Stimulated activated CD8-positive, alpha-beta memory T cell treated with anti-CD3 and anti-CD28 coated beads, Interleukin-7, amount 100 ng/mL, for 1 hour (primary cell): ENCODE results near the gene TMEM135.
"Not testable (repeated sequence)": the region's sequence is repeated elsewhere in the genome, so short reads cannot be mapped to it uniquely, and the experiment has no call there.

Source experiments
- DNase-seq, 2 donors: peaks; one replicate each; pipeline ENCODE4 v3.0.0-alpha.2; 2020; ENCODE audit warnings: low read depth in 2 of 2

Gene TMEM135

DNA sequence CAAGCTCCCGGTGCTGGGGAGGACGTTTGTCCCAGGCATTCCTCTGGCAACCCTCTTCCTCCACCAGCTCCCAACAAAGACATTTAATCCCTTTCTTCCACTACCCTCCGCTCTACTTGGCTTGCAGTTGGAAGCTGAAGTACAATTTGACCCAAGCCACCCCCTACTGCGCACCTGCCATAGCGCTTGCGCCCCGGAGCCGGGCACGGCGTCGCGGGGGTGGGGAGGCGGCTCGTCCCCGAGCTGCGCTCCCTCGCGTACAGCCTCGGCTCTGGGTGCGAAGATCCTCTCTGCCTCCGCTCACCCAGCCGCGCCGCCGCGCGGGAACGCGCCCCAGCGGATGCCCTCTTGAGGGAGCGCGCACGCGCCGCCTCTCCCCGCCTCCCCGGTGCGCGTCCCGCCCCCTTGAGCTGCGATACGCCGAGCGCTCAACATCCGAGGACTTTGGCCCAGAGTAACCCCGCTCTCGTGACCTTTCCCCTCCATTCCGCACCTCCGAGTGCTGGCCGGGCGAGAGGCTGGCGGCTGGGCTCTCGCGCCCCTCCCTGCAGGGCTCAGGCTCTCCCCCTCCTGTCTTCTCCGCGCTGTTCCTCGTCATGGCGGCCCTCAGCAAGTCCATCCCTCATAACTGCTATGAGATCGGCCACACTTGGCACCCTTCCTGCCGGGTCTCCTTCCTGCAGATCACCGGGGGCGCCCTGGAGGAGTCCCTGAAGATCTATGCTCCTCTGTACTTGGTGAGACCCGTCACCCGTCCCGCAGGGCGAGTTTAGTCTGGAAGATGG lies at the start of gene TMEM135:
TMEM135 (plus strand) TSS at position 485 of the 785 bp plus-strand sequence; CDS start at position 597, 112 bp downstream.
- DNase-seq = peak; percentile 83 to 84

DNA sequence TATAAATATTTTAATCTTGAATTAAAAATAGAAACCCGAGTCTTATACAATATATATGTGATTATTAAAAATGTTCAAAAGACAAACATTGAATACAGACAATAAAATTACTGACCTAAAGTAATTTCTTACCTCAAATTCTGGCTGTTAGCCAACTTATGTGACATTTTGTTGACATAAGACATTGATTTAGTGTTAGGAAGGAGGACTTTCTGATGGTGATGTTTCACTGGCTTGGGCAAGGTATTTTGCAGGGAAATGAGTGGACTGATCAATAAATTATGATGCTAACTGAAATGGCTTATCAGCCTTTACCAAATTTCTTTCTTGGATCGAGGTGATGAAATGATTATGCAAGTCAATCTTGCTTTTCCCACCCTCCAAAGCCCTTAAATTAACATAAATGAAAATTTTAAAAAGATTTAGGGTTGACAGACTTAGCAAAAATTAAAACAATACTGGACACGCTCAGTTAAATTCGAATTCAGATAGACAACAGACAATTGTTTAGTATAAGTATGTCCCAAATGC lies 49.3 kb upstream of the TMEM135 start:
- DNase-seq = no peak

DNA sequence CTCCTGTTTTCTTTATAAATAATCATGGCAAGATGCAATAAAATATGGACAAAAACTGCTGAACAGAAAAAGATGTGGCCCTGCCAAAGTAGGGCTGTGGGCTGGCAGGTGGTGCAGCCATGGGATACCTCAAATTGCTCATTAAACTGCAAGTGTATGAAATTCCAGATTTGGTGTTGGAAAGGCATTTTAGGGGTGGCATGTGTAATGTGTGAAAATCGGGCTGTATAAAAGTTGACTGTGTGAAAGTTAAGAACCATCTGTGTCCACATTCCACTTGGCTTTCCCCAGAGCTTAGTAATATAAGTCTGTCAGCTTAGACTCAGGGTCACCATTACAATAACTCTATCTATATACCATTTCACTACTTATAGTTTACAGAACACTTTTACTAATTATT lies 47.7 kb upstream of the TMEM135 start:
- no peak for DNase-seq

DNA sequence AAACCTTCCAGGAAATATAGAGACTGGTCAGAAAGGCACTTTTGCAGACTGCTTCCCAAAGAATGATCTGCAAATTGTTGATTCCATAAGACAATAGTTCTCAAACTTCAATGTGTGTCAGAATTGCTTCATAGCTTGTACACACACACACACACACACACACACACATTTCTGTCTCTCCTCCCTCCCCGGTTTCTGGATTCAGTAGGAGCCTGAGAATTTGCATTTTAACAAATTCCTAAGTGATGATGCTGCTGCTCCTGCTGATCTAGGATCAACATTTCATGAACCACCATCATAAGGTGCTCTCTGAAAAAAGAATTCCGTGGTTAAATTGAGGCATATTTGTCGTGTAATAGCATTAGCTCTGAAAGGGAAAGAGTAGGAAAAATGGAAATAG lies 47.2 kb upstream of the TMEM135 start:
- no peak for DNase-seq

DNA sequence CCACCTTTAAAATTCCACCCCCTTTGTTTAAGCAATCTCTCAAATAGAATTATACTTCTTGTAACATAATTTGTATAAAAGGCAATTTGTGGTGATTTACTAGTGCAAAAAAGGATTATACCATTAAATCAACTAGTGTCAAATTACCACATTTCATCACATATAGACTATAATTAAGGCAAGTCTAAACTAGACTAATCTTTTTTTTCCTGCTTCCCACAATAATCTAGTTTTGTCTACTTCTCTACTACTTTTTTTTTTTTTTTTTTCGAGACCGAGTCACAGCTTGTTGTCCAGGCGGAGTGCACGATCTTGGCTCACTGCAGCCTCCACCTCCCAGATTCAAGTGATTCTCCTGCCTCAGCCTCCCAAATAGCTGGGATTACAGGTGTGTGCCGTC lies 46.4 kb upstream of the TMEM135 start:
- DNase-seq = no peak

DNA sequence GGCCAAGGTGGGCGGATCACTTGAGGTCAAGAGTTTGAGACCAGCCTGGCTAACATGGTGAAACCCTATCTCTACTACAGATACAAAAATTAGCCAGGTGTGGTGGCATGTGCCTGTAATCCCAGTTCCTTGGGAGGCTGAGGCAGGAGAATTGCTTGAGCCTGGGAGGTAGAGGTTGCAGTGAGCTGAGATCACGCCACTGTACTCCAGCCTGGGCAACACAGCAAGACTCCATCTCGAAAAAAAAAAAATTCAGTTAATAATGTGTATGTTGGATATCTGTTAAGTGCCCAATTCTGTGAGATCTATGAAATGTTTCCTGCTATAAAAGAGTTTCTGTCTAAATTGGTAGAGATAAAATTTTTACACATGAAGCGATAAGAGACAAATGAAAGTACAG lies 45.4 kb upstream of the TMEM135 start:
- DNase-seq = not testable (repeated sequence)

DNA sequence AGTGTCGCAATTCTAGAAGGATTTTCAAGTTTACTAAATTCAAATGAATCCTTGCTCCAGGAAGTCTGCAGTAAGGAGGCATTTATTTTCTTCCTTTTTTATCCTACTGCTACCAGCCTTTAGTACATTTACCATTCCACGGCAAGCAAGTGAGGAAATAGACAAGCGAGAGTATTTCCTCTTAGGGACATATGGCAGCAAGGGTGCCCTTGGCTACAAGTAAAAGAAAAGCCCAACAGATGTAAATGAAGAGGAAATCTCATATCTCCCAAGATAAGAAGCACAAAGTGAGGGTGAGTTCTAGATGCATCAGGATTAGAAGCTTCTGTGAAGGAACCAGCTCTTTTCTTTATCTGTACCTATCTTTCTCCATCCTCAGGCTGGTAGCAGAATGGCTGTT lies 44.7 kb upstream of the TMEM135 start:
- DNase-seq = no peak

DNA sequence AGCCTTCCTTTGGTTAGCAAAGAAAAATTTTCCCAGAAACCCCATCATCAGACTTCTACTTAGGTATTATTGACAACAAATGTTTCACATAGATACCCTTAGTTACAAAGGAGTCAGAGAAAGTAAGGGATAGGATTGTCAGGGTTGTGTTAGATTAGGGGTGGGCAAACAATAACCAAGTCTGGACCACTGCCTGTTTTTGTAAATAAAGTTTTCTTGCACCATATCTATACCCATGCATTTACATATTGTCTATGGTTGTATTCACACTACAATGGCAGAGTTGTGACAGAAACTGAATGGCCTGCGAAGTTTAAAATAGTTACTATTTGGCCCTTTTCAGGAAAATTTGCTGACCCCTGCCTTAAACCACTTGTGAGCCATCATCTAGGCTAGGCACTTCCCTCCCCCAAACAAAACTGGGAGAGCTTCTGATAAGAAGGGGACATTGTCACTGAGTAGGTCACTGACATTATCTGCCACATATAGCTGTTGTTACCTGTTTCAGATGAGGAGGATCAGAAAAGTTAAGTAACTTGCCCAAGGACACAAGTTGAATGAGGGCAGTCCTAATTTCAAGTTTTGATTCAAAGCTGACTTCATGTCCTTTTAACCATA lies 40.7 kb upstream of the TMEM135 start:
- no peak for DNase-seq

DNA sequence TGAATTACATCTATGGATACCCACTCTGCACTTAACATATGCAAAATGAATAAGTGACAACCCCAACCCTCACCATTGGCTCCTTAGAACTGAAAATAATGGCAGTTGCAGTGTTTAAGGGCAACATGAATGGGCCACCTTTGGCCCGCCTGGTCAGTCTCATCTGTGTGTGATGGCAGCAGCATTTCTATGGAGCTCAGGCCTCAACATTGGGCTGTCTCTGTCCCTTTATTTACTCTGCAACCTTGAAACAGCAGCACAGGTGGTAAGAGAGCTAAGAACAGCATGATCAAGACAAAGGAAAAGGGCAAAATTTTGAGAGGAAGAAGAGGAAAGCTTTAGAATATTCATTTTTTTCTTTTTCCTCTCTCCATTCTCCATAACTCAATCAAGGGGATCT lies 38.3 kb upstream of the TMEM135 start:
- DNase-seq = no peak

DNA sequence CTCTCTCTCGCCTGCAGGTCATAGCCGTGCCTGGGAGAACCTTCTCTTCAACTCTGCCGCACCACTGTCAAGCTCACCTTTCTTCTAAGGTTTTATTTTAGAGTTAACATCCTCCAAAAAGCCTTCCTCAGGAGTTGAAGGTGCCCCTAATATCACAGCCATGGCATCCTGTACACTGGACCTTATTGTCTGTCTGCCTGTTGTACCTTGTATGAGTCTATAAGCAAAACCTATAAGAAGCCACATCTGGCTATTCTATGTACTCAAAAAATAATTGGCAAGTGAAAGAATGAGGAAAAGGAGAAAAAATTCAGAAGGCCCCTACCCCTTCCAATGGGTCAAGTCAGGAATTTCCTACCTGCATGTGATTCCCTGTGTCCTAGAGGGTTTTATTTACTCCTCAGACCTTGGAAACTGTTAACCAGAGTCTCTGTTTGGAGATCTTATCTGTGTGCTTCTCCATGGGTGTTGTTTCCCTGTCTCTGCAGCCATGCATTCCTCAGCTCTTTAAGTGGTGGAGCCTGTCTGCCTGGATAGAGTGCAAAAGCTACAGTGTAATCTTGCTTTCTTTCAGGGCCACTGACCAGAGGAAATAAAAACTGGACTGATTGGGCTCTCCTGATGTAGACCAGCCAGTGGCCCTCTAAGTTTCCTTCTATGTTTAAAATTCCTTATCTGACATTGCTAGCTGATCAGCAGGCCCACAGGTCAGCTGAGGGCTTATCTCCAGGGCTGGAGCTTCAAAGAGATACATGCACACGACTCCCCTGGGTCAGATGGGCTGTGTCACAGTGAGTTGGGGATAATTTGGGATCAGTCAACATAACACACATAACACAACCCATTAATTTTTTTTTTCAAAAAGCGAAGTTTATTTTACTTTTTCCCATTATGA lies 37.6 kb upstream of the TMEM135 start:
- DNase-seq = no peak

DNA sequence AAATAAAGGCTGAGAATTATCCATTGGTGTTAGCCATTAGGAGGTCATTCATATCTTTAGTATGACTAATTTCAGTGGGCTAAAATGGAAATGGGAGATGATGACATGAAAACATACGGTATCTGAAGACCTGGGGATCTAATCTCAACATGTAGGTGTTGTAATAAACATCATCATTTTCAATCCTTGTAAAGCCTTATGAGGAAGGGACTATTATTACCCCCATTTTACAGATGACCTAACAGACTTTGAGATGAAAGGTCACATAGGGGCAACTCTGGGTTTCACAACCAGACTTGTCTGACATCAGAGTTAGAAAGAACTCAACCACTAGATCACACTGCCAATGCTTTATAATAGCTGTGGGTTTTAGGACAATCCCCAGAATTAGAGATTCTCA lies 34.8 kb upstream of the TMEM135 start:
- DNase-seq = no peak

DNA sequence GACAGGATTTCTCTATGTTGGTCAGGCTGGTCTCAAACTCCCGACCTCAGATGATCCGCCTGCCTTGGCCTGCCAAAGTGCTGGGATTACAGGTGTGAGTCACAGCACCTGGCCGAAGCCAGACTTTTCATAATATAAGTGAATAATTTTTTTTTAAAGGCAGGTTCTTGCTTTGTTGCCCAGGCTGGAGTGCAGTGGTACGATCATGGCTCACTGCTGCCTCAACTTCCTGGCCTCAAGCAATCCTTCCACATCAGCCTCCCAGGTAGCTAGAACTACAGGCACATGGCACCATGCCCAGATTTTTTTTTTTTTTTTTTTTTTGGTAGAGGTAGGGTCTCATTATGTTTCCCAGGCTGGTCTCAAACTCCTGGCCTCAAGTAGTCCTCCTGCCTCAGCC lies 33.5 kb upstream of the TMEM135 start:
- not testable (repeated sequence) for DNase-seq

DNA sequence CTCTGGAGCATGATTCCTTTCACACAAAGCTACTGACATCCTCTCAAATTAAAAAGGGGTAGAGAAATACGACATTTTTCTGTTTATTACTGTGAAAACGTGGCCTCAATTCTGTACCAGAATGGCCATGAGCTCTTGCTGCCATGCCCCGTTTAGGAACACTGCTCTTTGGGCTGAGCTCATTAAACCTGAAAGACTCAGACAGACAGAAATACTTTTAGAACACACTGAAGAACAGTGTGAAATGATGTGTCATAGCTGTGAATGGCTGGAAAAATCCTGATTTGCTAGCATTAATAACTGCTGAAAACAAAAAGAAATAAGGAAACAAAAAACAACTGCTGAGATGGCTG lies 32.2 kb upstream of the TMEM135 start:
- DNase-seq = no peak

DNA sequence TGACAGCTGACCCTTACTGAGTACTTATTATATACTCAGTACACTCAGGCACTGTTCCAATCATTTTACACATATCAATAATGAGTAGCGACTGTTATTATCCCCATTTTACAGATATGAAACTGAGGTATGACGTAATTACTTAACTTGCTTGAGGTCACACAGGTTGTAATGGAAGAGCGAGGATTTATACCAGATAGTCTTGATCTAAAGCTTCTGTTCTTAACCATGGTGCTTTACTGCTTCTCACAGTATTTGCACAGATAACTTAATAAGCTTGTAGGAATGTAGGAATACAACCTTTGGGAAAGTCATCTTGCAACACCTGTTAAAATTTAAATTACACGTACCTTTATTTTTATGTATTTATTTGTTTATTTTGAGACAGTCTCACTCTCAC lies 31.7 kb upstream of the TMEM135 start:
- no peak for DNase-seq

DNA sequence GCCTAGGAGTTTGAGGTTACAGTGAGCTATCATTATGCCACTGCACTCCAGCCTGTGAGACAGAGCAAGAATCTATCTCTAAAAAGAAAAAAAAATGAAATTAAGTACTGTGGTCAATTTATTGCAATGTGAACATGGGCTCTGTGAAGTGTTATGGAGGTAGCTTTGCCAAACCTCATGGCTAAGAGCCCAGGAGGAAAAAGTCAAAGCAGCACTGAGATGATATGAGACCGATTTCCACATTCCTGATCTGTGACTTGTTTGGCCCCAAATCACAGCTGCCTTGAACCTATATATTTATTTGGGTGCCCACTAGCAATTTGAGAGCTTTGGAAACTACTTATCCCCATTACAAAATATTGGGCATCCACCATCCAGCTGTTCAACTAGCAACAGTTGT lies 29.8 kb upstream of the TMEM135 start:
- no peak for DNase-seq

DNA sequence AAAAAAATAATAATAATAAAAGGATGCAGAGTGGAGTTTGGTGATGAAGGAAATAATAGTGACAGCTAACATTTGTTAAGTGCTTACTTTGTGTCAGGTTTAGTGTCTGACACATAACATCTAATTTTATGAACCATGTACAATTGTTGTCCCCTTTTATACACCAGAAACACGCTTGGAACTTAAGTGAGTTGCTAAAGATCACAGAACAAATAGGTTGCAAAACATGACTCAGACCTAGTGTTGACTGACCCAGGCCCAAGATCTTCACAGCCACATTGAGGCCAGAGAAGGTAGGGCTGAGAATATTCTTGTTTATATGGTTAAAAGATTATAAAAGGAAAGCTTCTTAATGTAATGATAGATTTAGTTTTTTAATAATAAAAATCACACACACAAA lies 25.6 kb upstream of the TMEM135 start:
- DNase-seq = no peak

DNA sequence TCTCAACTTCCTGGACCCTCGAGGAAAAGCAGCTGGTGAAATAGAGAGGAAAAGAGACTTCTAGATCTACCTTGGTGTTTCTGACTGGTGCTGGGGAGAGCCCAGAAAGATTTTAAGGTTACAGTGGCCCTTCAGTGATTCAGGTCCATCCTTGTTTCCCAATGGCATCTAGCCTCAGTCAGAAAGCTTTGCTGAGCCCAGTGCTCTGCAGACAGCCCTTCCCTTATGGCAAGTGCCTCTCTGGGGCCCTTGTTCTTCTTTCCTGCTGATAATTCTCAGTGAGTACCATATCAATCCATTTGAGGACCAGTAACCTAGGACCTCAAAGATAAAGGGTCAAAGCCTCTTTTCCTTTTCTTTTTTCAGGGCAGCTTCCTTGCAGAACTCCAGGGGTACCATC lies 25.1 kb upstream of the TMEM135 start:
- no peak for DNase-seq

DNA sequence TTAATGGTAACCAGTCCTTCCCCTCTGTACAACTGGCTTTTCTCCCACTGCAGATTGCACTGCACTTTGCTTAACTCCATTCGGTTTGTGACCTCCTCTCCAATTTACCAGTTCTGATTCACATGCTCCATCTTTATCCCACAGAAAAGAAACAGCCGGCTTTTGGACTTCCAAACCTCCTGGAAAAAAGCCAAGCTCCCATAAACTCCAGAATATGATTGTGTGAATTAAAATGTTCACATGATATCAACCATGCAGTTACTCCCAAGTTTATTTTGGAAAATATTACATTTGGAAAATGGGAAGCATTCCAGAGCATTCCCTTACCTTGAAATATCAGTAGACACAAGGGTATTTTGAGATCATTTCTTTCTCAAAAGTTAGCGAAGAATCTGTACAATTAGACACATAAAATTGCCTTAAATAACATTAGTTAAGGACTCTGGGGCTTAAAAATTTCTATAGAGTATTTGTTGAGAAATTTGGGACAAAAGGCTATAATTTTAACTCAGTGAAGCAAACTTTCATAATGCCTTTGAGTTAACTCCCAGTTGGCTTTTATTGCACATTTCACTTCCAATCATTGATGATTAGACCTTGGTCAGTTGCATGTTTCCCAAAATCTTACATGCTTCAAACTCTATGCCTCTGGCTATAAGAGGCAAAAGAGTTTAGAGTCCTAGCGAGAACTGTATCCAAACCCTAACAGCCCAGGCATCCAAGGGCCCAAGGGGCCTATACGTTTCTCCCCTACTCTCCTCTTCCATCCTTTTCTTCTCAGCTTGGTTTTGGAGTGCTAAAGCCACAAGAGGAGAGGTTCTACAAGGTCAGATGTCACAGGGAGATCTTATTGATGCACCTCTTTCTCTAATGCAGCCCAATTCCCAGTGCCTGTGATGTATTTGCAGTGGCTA lies 23.6 kb upstream of the TMEM135 start:
- no peak for DNase-seq

DNA sequence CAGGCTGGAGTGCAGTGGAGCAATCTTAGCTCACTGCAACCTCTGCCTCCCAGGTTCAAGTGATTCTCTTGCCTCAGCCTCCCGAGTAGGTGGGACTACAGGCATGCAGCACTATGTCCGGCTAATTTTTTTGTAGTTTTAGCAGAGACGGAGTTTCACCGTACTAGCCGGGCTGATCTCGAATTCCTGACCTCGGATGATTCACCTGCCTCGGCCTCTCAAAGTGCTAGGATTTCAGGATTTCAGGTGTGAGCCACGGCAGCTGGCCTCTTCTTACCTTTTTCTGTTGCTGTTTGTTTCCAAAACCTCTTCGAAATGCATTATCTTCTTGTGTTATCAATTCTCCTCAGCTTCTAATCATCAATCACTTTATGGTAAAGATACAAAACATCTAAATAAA lies 22.1 kb upstream of the TMEM135 start:
- no peak for DNase-seq

DNA sequence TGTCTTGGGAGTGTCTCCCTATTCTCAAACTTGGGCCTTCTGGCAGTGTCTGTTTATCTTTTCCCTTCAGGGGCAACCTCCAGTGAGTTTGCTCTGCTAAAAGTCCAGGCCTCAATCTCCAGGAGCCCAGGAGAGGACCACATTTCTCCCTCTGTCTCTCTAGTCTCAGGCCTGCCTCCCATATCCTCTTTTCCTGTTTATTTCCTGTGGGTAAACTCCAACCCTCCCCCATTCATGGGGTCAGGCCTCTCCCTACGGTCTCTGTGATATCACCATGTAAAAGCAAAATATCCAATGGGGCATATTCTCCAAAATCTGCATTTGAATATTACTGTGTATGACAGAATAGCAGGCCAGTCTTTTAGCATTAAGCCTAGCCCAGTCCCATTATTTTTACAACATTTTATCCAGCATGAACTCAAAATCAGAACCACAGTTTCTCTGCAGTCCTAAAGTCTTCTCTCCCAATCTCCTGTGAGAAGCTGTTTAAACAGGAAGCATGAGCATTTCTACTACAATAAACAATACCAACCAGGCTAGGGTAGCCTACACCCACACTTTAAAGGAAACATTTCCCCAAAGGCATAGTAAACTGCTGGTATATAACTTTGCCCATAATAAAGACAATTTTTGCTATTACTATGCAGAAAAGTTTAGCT lies 18.0 kb upstream of the TMEM135 start:
- DNase-seq = no peak

DNA sequence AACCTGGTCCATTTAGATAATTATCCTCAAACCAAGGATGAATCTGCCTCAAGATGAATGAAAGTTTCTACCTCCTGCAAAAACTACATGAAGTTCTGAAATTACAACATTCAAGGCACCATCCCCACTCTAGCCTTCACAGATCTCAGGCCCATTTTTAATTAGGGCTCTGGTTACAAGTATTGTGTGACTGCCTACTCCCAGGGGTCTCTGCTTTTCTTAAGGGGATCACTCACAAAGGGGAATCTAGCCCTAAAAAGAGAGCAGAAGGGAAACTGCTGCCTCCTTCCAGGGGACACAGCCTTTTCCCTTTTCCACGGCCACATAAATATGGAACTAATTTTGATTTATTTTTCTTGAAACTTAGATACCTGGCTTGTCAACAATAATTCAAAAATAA lies 17.4 kb upstream of the TMEM135 start:
- no peak for DNase-seq
